Muscle of back (tissue), 11 donors: ENCODE data around the gene TMEM205. TPM values are rescaled to one million over a fixed set of nuclear protein-coding genes. Genes with fewer than 3 reads are reported as not detected.
"Not testable (repeated sequence)": the region's sequence is repeated elsewhere in the genome, so short reads cannot be mapped to it uniquely, and the experiment has no call there.

Source experiments
- DNase-seq, 3 donors: peaks; one replicate each; pipeline versions ENCODE4 v3.0.0 to v3.0.0-alpha.2; 2013
- polyA plus RNA-seq, 10 donors: library from polyadenylated mRNA; unstranded; fragments of 120-200 nt; gene quantifications; one replicate each; pipeline ENCODE4 v1.2.1, GENCODE V29; 2013; ENCODE audit not compliant: insufficient read length in 10 of 10

TMEM205 gene
- polyA plus RNA-seq, 10 donors: 35.7 to 44.1 (median 39.9) TPM

DNA sequence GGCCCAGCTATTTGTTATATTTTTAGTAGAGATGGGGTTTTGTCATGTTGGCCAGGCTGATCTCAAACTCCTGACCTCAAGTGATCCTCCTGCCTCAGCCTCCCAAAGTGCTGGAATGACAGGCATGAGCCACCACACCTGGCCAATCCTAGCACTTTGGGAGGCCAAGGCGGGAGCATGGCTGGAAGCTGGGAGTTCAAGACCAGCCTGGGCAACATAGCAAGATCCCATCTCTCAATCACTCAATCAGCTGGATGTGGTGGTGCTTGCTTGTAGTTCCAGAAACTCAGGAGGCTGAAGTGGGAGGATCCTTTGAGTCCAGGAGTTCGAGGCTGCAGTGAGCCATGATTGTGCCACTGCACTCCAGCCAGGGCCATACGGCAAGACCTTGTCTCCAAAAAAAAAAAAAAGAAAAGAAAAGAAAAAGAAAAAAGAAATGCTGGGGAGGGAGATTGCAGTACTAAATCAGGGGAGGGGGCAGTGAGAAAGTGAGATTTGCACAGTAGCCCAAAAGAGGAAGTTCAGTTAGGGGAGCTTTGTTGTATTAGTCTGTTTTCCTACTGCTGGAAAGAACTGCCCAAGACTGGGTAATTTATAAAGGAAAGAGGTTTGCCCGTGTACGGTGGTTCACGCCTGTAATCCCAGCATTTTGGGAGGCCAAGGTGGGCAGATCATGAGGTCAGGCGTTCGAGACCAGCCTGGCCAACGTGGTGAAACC, 25.6 kb downstream of the TMEM205 start:
- DNase-seq: not testable (repeated sequence)

DNA sequence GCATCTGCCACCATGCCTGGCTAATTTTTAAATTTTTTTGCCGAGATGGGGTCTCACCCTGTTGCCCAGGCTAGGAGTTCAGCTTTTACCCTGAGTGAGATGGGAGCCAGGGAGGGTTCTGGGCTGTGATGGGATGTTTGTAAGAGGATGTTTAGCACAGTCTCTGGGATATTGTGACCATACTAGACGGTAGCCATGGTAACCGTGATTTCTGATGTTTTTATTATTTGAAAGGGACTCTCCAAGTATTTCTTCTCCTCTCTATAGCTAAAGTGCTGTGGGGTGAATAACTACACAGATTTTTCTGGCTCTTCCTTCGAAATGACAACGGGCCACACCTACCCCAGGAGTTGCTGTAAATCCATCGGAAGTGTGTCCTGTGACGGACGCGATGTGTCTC, 39.7 kb downstream of the TMEM205 start:
- no peak for DNase-seq

DNA sequence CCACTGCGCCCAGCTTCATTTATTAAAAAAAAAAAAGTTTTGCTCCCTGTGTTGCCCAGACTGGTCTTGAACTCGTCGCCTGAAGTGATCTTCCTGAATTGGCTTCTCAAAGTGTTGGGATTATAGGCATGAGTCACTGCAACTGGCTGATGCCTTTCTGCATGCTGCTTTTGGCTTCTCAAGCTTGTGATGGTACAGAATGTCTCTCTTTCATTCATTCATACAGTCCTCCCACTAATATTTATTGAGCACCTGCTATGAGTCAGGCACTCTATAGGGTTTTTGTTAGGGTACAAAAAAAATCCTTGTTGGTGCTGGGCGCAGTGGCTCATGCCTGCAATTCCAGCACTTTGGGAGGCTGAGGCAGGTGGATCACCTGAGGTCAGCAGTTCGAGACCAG, 41.1 kb downstream of the TMEM205 start:
- DNase-seq: no peak

DNA sequence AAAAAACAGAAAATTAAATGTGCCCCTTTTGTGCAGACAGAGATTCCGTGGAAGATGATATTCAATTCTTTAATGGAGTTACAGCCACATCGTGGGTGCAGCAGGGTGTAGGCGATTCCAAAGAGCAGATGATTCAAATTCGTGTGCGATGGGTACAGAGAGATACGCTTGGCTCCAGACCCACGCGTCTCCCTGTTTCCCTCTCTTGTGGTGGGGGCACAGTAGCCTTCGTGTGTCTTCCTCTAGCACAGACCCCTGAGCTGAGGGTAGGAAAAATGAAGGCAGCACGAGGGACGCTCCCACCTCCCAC, 45.3 kb downstream of the TMEM205 start:
- DNase-seq: no peak

DNA sequence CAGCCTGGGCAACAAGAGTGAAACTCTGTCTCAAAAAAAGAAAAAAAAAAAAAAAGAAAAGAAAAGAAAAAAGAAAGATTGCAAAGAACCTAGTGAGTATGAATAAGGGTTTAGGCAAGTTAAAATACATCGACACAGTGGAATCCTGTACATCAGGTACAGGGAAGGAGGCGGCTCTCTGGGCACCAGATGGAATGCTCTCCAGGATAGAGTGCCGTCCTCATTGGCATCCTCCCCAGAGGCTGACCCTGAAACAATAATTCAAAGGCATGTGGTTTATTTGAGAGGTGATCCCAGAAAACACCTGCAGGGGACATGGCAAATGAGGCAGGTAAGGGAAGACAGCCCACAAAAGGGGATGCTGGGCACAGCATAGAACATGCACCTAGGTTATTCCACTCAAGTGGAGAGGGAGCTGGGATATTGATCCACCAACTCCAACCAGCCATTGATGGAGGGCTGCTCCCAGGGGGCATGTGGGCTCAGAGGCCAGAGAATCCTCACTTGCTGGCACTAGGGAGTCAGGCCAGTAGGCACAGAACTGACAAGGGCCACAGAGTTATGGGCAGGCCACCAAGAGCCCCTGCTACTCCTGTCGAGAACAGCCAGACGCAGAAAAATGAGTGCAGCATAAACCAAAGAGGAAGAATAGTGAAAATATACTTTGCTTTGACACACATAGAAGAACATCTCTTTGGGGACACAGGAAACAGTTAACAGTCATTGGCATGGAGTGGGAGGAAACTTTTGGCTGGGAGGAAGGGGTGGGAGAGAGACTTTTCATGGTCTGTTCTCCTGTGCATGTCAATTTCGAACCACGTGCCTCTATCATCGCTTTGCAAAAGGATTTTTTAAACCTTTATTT, 45.9 kb downstream of the TMEM205 start:
- no peak for DNase-seq

DNA sequence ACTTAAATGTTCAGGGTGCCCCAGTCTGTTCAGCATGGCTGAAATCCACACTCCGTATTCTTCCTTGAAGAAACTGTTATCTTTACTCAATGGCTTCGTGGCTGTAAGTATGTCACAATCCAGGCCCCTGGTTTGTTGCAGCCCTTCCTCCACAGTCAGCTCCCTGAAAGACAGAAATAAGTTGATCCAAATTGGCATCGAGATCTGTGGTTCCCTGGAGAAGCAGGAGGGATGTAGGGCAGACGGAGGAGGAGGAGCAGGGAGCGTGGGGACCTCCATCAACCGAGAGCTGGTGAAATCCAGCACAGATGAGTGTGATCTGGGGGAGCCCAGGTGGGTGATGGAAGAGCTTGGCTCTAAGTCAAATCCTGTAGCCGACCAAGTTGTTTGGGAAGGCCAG, 49.8 kb downstream of the TMEM205 start:
- DNase-seq: peak in 1 of 3 donors; percentile 57

DNA sequence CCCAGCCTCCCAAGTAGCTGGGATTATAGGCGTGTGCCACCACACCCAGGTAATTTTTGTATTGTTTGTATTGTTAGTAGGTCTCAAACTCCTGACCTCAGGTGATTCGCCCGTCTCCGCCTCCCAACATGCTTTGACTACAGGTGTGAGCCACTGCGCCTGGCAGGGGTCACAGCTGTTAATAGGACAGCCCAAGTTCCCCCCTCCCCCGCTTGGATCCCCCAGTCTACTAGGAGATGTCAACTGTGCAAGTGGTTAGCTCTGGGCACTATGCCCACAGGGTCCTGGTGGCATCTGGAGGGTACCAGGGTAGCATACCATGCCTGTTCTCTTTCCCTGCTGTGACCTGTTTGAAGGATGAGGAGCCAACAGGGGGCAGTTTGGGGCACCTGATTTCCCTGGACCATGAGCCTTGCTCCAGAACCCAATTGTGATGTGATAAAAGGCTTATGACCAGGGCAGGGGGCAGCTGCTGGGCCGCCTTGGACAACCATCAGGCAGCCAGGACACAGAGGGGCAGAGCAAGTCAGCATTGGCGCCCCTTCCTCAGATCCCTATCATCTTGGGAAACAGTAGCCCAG, 50.3 kb downstream of the TMEM205 start, which contains the start of gene TSPAN16:
TSS of gene TSPAN16 (plus strand) at position 496 of the 581 bp plus-strand sequence. CDS start 138 bp downstream, outside the sequence.
- DNase-seq: no peak

DNA sequence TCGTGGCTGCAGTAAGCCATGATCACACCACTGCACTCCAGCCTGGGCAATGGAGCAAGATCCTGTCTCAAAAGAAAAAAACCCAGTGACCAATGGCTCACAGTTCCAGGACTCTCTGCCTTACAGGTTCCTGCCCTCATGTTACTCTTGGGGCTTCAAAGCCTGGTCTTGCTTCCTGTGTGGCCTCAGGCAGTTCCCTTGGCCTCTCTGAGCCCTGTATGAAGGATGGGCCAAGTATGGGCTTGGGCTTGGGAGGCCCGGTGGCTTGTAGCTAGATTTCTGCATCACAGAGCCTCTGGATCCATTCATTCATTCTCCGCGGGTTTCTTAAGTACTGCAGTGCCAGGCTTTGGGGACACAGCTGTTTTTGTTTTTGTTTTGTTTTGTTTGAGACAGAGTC, 50.9 kb downstream of the TMEM205 start:
- no peak for DNase-seq

DNA sequence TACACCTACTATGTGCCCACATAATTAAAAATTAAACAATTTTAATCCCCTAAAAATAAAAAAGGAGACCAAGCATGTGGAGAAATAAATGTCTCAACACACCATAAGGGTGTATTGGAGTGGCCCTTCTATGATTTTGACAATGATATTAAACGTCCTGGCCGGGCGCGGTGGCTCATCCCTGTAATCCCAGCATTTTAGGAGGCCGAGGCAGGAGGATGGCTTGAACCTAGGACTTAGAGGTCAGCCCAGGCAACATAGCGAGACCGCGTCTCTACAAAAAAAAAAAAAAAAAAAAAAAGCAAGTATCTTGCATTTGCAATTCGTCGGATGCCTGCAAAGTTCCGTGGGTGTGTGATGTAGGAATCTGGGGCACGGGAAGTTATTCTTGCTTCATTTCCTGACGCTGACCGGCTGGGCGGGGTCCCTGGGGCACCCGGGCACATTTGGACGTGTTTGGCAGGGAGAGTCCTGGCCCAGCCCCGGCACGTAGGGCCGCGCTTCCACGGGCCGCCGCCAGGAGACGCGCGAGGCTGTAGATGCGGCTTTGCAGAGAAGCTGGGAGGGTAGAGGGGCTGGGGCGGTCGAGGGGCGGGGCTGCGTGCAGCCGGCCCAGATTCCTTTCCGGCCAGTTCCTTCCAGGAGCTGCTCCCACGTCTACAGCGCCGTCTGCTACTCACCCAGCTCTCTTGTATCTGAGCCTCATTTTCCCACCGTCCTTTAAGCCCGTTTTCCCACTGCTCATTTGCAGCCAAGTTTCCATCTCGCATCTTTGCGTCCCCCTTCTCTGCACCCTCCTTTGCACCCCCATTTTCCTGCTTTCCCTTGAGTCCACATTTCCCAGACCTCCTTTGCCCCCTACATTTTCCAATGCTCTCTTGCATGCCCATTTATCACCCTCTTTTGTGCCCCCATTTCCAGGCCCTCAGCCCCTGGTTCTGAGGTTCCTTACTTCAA, 52.4 kb downstream of the TMEM205 start:
- DNase-seq: peak; percentile 90 to 97 (median 93)

Other genes with a start within 250 kb of the TMEM205 start
- 10 to 100 TPM in 8 of 10 donors, 1 to 10 TPM in 2; 6.9 to 19.2 (median 11.4) TPM for gene SPC24, start 190.5 kb downstream of the TMEM205 start, polyA plus RNA-seq
- 100 to 1,000 TPM in 9 of 10 donors, 10 to 100 TPM in 1; 99.0 to 131 (median 106) TPM for gene KANK2, start 148.7 kb downstream of the TMEM205 start, polyA plus RNA-seq
- under 1 TPM in 8 of 10 donors, not detected in 2; 0.36 to 0.96 (median 0.53) TPM for gene ANGPTL8, start 106.6 kb downstream of the TMEM205 start, polyA plus RNA-seq
- 10 to 100 TPM; 26.3 to 67.9 (median 36.2) TPM for gene DOCK6, start 83.7 kb downstream of the TMEM205 start, polyA plus RNA-seq
- gene TSPAN16, start 50.1 kb downstream of the TMEM205 start, polyA plus RNA-seq: under 1 TPM in 1 of 10 donors, not detected in 9; 0.22 TPM
- gene RAB3D, start 6.6 kb downstream of the TMEM205 start, polyA plus RNA-seq: 10 to 100 TPM in 2 of 10 donors, 1 to 10 TPM in 8; 5.2 to 12.5 (median 6.2) TPM
- gene CCDC159, start 251 bp upstream of the TMEM205 start, polyA plus RNA-seq: 10 to 100 TPM in 4 of 10 donors, 1 to 10 TPM in 6; 4.9 to 13.4 (median 9.0) TPM
- 10 to 100 TPM in 9 of 10 donors, 1 to 10 TPM in 1; 9.4 to 15.6 (median 12.6) TPM for gene PLPPR2, start 9.2 kb upstream of the TMEM205 start, polyA plus RNA-seq
- 1 to 10 TPM in 7 of 10 donors, under 1 TPM in 3; 0.85 to 2.1 (median 1.4) TPM for gene SWSAP1, start 28.4 kb upstream of the TMEM205 start, polyA plus RNA-seq
- gene EPOR, start 38.0 kb upstream of the TMEM205 start, polyA plus RNA-seq: 1 to 10 TPM; 2.6 to 3.9 (median 3.1) TPM
- 1 to 10 TPM in 1 of 10 donors, under 1 TPM in 9; 0.32 to 1.7 (median 0.62) TPM for gene RGL3, start 73.0 kb upstream of the TMEM205 start, polyA plus RNA-seq
- gene ODAD3, start 88.9 kb upstream of the TMEM205 start, polyA plus RNA-seq: under 1 TPM in 9 of 10 donors, not detected in 1; 0.16 to 0.46 (median 0.26) TPM
- gene PRKCSH, start 89.4 kb upstream of the TMEM205 start, polyA plus RNA-seq: 100 to 1,000 TPM; 136 to 229 (median 180) TPM
- under 1 TPM in 4 of 10 donors, not detected in 6; 0.07 to 0.34 (median 0.22) TPM for gene ELAVL3, start 134.8 kb upstream of the TMEM205 start, polyA plus RNA-seq
- 1 to 10 TPM; 3.6 to 7.0 (median 5.9) TPM for gene ZNF653, start 159.6 kb upstream of the TMEM205 start, polyA plus RNA-seq
- gene ECSIT, start 182.9 kb upstream of the TMEM205 start, polyA plus RNA-seq: 10 to 100 TPM; 29.7 to 48.4 (median 39.1) TPM
- gene CNN1, start 192.6 kb upstream of the TMEM205 start, polyA plus RNA-seq: 100 to 1,000 TPM in 6 of 10 donors, 10 to 100 TPM in 4; 63.4 to 203 (median 124) TPM
- 10 to 100 TPM; 26.8 to 42.6 (median 31.7) TPM for gene ELOF1, start 213.0 kb upstream of the TMEM205 start, polyA plus RNA-seq
- gene ACP5, start 231.4 kb upstream of the TMEM205 start, polyA plus RNA-seq: 1 to 10 TPM; 1.0 to 4.6 (median 2.4) TPM